Retinal pigment epithelial cell (primary cell): Measurements from ENCODE around the gene ONECUT2.

Experiments
- DNase-seq: peaks from one replicate; pipeline ENCODE4 v3.0.0-alpha.2; 2010; ENCODE audit warnings: low read depth
- H3K4me3 ChIP-seq: 2 replicates; pipeline ENCODE4 v1.5.1; 2011; ENCODE audit warnings: mild to moderate bottlenecking, low read length, control low read depth, moderate library complexity
- TF ChIP-seq, protein P1 (sequence below): conservative IDR thresholded peaks from 2 replicates; pipeline ENCODE4 v1.5.1; 2011; ENCODE audit warnings: low read depth, low read length, control low read depth, inconsistent platforms

The ONECUT2 gene

DNA sequence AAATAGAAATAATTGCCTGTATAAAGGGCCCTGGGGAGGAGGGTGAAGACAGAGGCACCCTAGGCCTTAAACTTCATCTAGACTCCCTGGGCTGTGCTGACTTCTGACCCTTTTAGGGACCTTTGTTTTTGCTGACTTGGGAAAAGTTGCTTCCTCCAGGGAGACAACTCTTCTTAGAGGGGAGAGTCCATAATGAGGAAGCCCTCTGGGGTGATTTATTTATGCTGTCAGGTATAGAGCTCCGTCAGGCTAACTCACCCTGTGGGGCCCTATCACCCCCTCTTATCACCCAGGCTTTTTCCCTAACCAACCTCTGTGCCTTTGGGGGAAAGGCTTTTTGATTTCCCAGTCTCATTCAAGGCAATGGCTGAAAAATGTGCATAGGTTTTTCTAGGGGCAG is 8.1 kb downstream of the ONECUT2 start:
- DNase-seq = no peak
- TF ChIP-seq, protein P1, sequence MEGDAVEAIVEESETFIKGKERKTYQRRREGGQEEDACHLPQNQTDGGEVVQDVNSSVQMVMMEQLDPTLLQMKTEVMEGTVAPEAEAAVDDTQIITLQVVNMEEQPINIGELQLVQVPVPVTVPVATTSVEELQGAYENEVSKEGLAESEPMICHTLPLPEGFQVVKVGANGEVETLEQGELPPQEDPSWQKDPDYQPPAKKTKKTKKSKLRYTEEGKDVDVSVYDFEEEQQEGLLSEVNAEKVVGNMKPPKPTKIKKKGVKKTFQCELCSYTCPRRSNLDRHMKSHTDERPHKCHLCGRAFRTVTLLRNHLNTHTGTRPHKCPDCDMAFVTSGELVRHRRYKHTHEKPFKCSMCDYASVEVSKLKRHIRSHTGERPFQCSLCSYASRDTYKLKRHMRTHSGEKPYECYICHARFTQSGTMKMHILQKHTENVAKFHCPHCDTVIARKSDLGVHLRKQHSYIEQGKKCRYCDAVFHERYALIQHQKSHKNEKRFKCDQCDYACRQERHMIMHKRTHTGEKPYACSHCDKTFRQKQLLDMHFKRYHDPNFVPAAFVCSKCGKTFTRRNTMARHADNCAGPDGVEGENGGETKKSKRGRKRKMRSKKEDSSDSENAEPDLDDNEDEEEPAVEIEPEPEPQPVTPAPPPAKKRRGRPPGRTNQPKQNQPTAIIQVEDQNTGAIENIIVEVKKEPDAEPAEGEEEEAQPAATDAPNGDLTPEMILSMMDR = no peak
- no peak overlapping the region for H3K4me3 ChIP-seq

DNA sequence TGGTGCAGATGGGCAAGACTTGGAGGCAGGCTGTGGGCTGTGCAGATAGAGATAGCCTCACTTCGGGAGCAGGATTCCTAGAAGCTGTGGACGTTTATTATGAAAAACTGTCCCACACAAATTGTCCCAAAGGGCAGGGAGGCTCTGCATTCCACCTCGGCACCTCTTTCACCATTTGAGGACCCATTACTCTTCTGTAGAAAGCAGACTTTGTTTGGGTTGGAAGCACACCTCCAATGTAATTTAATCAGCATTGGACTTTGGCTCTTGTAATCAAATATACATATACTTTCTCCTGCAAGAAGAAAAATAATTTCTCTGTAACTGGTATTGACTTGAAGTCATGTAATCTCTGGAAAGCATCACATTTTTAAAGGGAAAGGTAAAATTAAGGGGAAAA is 8.5 kb downstream of the ONECUT2 start:
- no peak overlapping the region for H3K4me3 ChIP-seq
- no peak for DNase-seq
- TF ChIP-seq, protein P1 = no peak

DNA sequence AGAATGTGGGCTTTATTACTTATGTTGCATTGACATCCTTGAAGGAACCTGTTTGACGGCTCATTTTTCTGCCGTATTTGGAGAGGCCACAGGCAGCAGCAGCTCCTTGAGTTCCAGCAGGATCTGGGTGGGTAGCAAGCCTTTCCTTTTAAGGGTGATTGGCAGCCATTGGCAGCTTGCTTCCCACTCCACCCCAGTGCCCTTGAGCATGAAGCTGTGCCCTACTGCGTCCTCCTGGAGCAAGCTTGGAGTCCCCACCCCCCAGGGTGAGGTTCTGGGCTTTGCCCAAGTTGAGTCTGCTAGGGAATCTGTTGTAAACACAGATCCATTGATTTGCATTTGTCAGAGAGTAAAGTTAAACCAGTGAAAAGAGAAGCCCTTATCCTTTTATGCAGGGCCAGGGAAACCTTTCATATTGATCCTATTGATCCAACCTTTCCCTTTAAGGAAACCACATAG is 9.2 kb downstream of the ONECUT2 start:
- no peak for DNase-seq
- no peak overlapping the region for H3K4me3 ChIP-seq
- TF ChIP-seq, protein P1 = no peak

DNA sequence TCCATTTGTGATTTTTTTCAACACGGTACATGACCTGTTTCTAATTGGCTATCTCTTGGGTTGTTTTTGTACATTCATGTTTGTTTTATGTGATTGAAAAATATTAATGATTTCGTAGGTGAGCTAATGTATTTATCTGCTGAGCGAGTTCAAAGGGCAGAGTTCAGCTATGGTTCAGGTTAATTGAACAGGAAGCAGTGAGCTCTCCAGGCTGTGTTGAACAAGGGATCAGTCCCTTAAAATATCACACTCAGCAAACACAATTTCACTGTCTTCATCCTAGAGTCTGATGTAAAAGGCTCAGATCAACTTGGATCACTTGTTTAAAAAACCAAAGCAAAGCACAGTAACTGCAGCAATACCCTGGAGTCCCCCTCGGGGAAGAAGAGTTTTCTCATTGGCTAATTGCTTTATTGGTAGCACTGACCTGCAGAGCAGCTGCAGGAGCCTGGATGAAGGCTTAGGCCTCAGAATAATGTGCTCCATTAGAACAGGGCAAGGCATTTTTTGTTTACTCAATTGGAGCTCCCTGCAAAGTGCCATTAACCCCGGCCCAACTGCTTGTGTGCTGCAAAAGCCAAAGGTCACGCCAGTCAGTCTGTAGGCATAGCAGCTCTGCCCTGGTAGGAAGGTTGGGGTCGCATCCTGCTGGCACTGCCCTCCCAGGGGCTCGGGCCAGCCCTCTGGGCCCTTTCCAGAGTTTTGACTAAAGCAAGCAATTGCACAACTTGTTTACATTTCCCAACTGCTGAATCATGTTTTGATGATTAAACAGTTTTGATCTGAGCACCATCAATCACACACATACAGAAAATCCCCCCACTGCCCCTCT is 10.5 kb downstream of the ONECUT2 start:
- H3K4me3 ChIP-seq = no peak overlapping the region
- TF ChIP-seq, protein P1 = no peak
- no peak for DNase-seq

DNA sequence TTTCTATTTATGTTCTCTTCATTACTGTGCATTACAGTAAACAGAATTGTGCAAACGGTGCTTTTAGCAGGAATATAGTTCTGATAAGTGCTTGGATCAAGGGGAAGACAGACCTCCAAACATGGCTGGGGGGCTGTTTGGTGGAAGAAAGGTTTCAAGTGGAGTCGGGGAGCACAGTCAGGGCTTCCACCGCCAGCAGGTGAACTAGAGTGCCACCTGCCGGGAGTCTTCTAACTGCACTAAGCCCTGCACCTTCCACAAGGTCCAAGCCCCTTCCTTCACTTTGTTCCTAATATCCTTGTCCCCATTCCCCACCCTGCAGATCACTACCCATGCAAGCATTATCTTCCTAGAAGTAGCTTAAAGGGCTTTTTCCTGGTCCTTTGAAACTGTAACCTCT is 11.1 kb downstream of the ONECUT2 start:
- DNase-seq = no peak
- no peak overlapping the region for H3K4me3 ChIP-seq
- TF ChIP-seq, protein P1 = peak; percentile 70

DNA sequence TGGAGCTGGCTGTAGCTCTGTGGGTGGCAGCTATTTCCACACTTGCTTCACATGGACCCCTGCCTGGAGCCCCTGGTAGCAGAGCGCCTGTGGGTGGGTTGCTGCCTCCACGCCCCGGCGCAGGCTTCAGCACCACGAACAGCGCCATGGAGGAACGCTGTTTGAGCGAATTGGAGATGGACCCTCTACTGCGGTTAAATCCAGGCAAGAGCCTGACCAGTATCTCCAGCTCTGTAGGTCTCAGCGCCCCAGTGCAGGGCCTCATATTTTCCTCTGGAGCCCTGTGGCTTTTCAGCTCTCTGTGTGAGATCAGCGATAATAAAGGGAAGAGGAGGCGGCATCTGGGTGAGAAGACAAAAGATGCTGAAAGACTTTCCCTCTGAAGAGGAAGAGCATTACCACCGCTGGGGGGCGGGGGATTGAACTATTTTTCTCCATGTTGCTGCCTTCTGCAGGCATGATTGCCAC is 12.0 kb downstream of the ONECUT2 start:
- TF ChIP-seq, protein P1 = no peak
- no peak for DNase-seq
- H3K4me3 ChIP-seq = no peak overlapping the region

DNA sequence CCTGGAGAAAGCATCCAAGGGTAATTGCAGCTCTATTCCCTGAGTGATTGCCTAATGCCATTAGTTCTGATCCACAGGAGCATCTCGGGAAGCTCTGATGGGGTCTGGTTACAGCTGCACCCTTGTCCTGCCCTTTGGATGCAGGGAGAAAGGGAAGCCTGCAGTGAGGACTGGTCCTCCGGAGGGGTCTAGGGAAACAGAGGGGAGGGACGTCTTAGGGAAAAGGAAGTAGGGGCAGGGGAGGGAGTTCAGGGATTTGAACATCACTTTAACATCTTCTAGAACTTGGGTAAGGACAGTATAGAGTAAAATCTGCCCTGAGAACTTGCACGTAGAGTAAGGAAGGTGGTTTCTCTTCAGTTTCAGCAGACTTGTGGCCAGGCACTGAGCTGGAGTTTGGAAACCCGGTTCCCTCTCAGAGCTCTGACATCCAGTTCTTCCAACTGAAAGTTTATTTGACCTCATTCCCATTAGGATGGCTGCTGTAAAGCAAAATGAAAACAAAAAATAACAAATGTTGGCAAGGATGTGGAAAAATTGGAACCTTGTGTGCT is 20.5 kb downstream of the ONECUT2 start:
- TF ChIP-seq, protein P1 = no peak
- no peak for DNase-seq
- no peak overlapping the region for H3K4me3 ChIP-seq
